Neuronal stem cell (in vitro differentiated cells): Measurements from ENCODE around the gene CAPN12.
"Not testable (repeated sequence)": the region's sequence is repeated elsewhere in the genome, so short reads cannot be mapped to it uniquely, and the experiment has no call there.

ENCODE experiments used
- DNase-seq: peaks from one replicate; pipeline ENCODE4 v3.0.0-alpha.2; 2013; ENCODE audit warnings: low spot score
- H2AFZ ChIP-seq: one replicate; pipeline ENCODE4 v1.6.1; 2013; ENCODE audit warnings: mild to moderate bottlenecking, low read length, inconsistent platforms
- H2AK5ac ChIP-seq: 2 replicates; pipeline ENCODE4 v1.6.1; 2013; ENCODE audit warnings: low read depth, mild to moderate bottlenecking, inconsistent platforms, low read length, moderate library complexity, mixed read lengths
- H2BK120ac ChIP-seq: 2 replicates; pipeline ENCODE4 v1.6.1; 2013; ENCODE audit warnings: low read depth, mild to moderate bottlenecking, inconsistent platforms, low read length, moderate library complexity, mixed read lengths
- H2BK12ac ChIP-seq: one replicate; pipeline ENCODE4 v1.6.1; 2013; ENCODE audit warnings: low read length, inconsistent platforms
- H2BK15ac ChIP-seq: 2 replicates; pipeline ENCODE4 v1.6.1; 2013; ENCODE audit warnings: mild to moderate bottlenecking, low read length, inconsistent platforms, mixed read lengths
- H2BK5ac ChIP-seq: one replicate; pipeline ENCODE4 v1.6.1; 2013; ENCODE audit warnings: inconsistent platforms, mild to moderate bottlenecking, low read length, moderate library complexity
- H3K14ac ChIP-seq: one replicate; pipeline ENCODE4 v1.6.1; 2013; ENCODE audit warnings: low read length, inconsistent platforms
- H3K18ac ChIP-seq: 2 replicates; pipeline ENCODE4 v1.6.1; 2013; ENCODE audit warnings: low read length, inconsistent platforms
- H3K23ac ChIP-seq: 2 replicates; pipeline ENCODE4 v1.6.1; 2013; ENCODE audit warnings: low read depth, mild to moderate bottlenecking, mixed read lengths, low read length, inconsistent platforms; ENCODE audit not compliant: poor library complexity
- H3K27ac ChIP-seq: replicated peaks from 3 replicates; pipeline ENCODE4 v1.5.1; 2013; ENCODE audit warnings: low read length, inconsistent platforms
- H3K27me3 ChIP-seq, 3 experiments: 2 replicates each; pipeline ENCODE4 v1.6.1; 2013; ENCODE audit warnings: low read length in 3 of 3, mild to moderate bottlenecking in 2 of 3, inconsistent platforms in 1 of 3, low read depth in 1 of 3, mixed read lengths in 1 of 3, moderate library complexity in 1 of 3; ENCODE audit not compliant: control insufficient read depth in 3 of 3, insufficient read depth in 3 of 3
- H3K36me3 ChIP-seq, 2 donors: replicated peaks in 1 of 2; 2 replicates each; pipeline ENCODE4 v1.6.1; 2013; ENCODE audit warnings: low read length in 2 of 2; ENCODE audit not compliant: control insufficient read depth in 2 of 2, insufficient read depth in 2 of 2
- H3K4ac ChIP-seq: 2 replicates; pipeline ENCODE4 v1.6.1; 2013; ENCODE audit warnings: inconsistent platforms, mild to moderate bottlenecking, low read length, moderate library complexity
- H3K4me1 ChIP-seq, 2 donors: 1 replicate in 1 of 2; 2 replicates in 1 of 2; pipeline ENCODE4 v1.6.1; 2013; ENCODE audit warnings: low read length in 2 of 2, low read depth in 1 of 2; ENCODE audit not compliant: control insufficient read depth in 2 of 2, insufficient read depth in 1 of 2
- H3K4me2 ChIP-seq: one replicate; pipeline ENCODE4 v1.6.1; 2013; ENCODE audit warnings: mild to moderate bottlenecking, low read length, inconsistent platforms; ENCODE audit not compliant: insufficient read depth, poor library complexity, severe bottlenecking
- H3K4me3 ChIP-seq, 2 donors: 2 replicates each; pipeline ENCODE4 v1.5.1; 2013; ENCODE audit warnings: low read length in 2 of 2, mild to moderate bottlenecking in 2 of 2, inconsistent platforms in 1 of 2, moderate library complexity in 1 of 2
- H3K79me1 ChIP-seq: one replicate; pipeline ENCODE4 v1.6.1; 2013; ENCODE audit warnings: low read depth, mild to moderate bottlenecking, inconsistent platforms, low read length, moderate library complexity
- H3K9ac ChIP-seq: one replicate; pipeline ENCODE4 v1.6.1; 2013; ENCODE audit warnings: mild to moderate bottlenecking, low read depth, low read length, inconsistent platforms; ENCODE audit not compliant: poor library complexity
- H3K9me3 ChIP-seq, 2 donors: replicated peaks in 1 of 2; 2 replicates each; pipeline versions ENCODE3 to v1.6.1; 2013; ENCODE audit warnings: low read length in 2 of 2, mild to moderate bottlenecking in 2 of 2, inconsistent platforms in 1 of 2, low read depth in 1 of 2, mixed read lengths in 1 of 2, moderate library complexity in 1 of 2; ENCODE audit not compliant: control insufficient read depth in 2 of 2, insufficient read depth in 1 of 2
- H4K8ac ChIP-seq: one replicate; pipeline ENCODE4 v1.6.1; 2013; ENCODE audit warnings: low read depth, mild to moderate bottlenecking, inconsistent platforms, low read length, moderate library complexity
- H4K91ac ChIP-seq: one replicate; pipeline ENCODE4 v1.6.1; 2013; ENCODE audit warnings: low read length, low read depth, mild to moderate bottlenecking, inconsistent platforms; ENCODE audit not compliant: poor library complexity
- WGBS, 2 donors: extraction: QIAGEN DNeasy Blood & Tissue Kit; methylation state at CpG; one replicate each; pipeline ENCODE4 v1.1.7; 2013; ENCODE audit warnings: missing lambda C conversion rate in 2 of 2, mixed read lengths in 1 of 2; ENCODE audit not compliant: insufficient read length in 2 of 2, insufficient replicate concordance in 1 of 2; ENCODE audit errors: extremely low coverage in 2 of 2; 5-methylcytosine and 5-hydroxymethylcytosine counted together

Gene CAPN12

GRCh38 chr19:38774181-38774950, 30.1 kb upstream of the CAPN12 start:
- no peaks in the 10 kb centered on the region for H3K9me3 ChIP-seq
- peak overlapping the region; percentile 35 for H2AFZ ChIP-seq
- peaks cover 0 to 8% (median 2%) of the 10 kb centered on the region in 3 experiments for H3K27me3 ChIP-seq
- H3K4me3 ChIP-seq = peak overlapping the region in 1 of 2 donors; percentile 24
- H3K4me2 ChIP-seq = no peak overlapping the region
- H3K79me1 ChIP-seq = peaks cover 2% of the 10 kb centered on the region
- H3K36me3 ChIP-seq = no peaks in the 10 kb centered on the region
- H2BK5ac ChIP-seq = peak overlapping the region; percentile 18
- H3K18ac ChIP-seq = peak overlapping the region; percentile 52
- H2BK120ac ChIP-seq = no peak overlapping the region
- no CpG with 5 or more reads among the region's 13 CpGs for WGBS, 2 donors
- no peak for DNase-seq
- H3K4me1 ChIP-seq = no peaks in the 10 kb centered on the region
- no peak overlapping the region for H3K9ac ChIP-seq
- H2BK12ac ChIP-seq = no peak overlapping the region
- no peak overlapping the region for H3K14ac ChIP-seq
- peak overlapping the region; percentile 57 for H3K23ac ChIP-seq
- peak overlapping the region; percentile 59 for H4K91ac ChIP-seq
- peak overlapping the region; percentile 9 for H2BK15ac ChIP-seq
- H3K4ac ChIP-seq = no peak overlapping the region
- no peak overlapping the region for H4K8ac ChIP-seq
- no peak overlapping the region for H3K27ac ChIP-seq
- peak overlapping the region; percentile 77 for H2AK5ac ChIP-seq

- H3K79me1 ChIP-seq = peaks cover 2% of the 10 kb centered on the region
- H3K4me2 ChIP-seq = no peak within 1 kb of the TSS
- H3K27ac ChIP-seq = no peak within 1 kb of the TSS
- H2AFZ ChIP-seq = peak within 1 kb of the TSS; percentile 35
- peak within 1 kb of the TSS; percentile 18 for H2BK5ac ChIP-seq
- no peaks in the 10 kb centered on the region for H3K9me3 ChIP-seq
- H3K4ac ChIP-seq = no peak within 1 kb of the TSS
- no peak within 1 kb of the TSS for H4K8ac ChIP-seq
- H3K36me3 ChIP-seq = no peaks in the 10 kb centered on the region
- H3K18ac ChIP-seq = peak within 1 kb of the TSS; percentile 52
- WGBS, 2 donors = no CpG with 5 or more reads among the region's 14 CpGs
- no peak within 1 kb of the TSS for H2BK12ac ChIP-seq
- H3K9ac ChIP-seq = no peak within 1 kb of the TSS
- H3K27me3 ChIP-seq = peaks cover 0 to 6% (median 2%) of the 10 kb centered on the region in 3 experiments
- H2BK120ac ChIP-seq = no peak within 1 kb of the TSS
- H3K4me3 ChIP-seq = peak within 1 kb of the TSS in 1 of 2 donors; percentile 24
- H3K14ac ChIP-seq = no peak within 1 kb of the TSS
- DNase-seq = no peak
- peak within 1 kb of the TSS; percentile 77 for H2AK5ac ChIP-seq
- H2BK15ac ChIP-seq = peak within 1 kb of the TSS; percentile 49
- H3K4me1 ChIP-seq = no peaks in the 10 kb centered on the region
- H4K91ac ChIP-seq = peak within 1 kb of the TSS; percentile 59
- H3K23ac ChIP-seq = peak within 1 kb of the TSS; percentile 57
These were observed 29.3 kb upstream of the CAPN12 start, which contains the start of gene LGALS7 for GRCh38 chr19:38773469-38774177. LGALS7 (minus strand) TSS chr19:38773517; CDS start chr19:38773492, 25 bp downstream.

GRCh38 chr19:38771569-38771968, 27.3 kb upstream of the CAPN12 start:
- not testable (repeated sequence) for H2BK5ac ChIP-seq, H3K9me3 ChIP-seq, H3K4ac ChIP-seq, H2BK12ac ChIP-seq, H3K27ac ChIP-seq, H3K36me3 ChIP-seq, H3K27me3 ChIP-seq, DNase-seq, H3K4me2 ChIP-seq, H3K79me1 ChIP-seq, H2AK5ac ChIP-seq, H3K23ac ChIP-seq, H4K8ac ChIP-seq, H3K9ac ChIP-seq, H2BK120ac ChIP-seq, H3K18ac ChIP-seq, H2AFZ ChIP-seq, H3K14ac ChIP-seq, H3K4me3 ChIP-seq, H3K4me1 ChIP-seq, H2BK15ac ChIP-seq, H4K91ac ChIP-seq
- WGBS, 2 donors = no CpG with 5 or more reads among the region's 30 CpGs

- H3K4me3 ChIP-seq, H3K23ac ChIP-seq, H3K18ac ChIP-seq, H3K4me2 ChIP-seq, H3K9me3 ChIP-seq, H4K8ac ChIP-seq, H2AK5ac ChIP-seq, H2BK15ac ChIP-seq, H3K4me1 ChIP-seq, H3K27ac ChIP-seq, DNase-seq, H3K27me3 ChIP-seq, H3K36me3 ChIP-seq, H3K79me1 ChIP-seq, H2AFZ ChIP-seq, H2BK12ac ChIP-seq, H3K14ac ChIP-seq, H3K4ac ChIP-seq, H2BK5ac ChIP-seq, H4K91ac ChIP-seq, H3K9ac ChIP-seq, H2BK120ac ChIP-seq: not testable (repeated sequence)
- WGBS, 2 donors = no CpG with 5 or more reads among the region's 22 CpGs
These were observed 26.6 kb upstream of the CAPN12 start for GRCh38 chr19:38770949-38771275.
